Muscle layer of duodenum (tissue), 2 donors: Measurements from ENCODE around the gene EFHD2.

ENCODE experiments used
- H3K27ac ChIP-seq: one replicate; pipeline ENCODE4 v1.7.0; 2013; ENCODE audit warnings: mild to moderate bottlenecking, low read length
- H3K27me3 ChIP-seq: one replicate; pipeline ENCODE4 v1.7.0; 2013; ENCODE audit warnings: low read depth, mild to moderate bottlenecking, control low read depth, low read length
- H3K36me3 ChIP-seq, 2 donors: one replicate each; pipeline ENCODE4 v1.7.0; 2013; ENCODE audit warnings: low read length in 2 of 2, control low read depth in 1 of 2, mild to moderate bottlenecking in 1 of 2; ENCODE audit not compliant: insufficient read depth in 2 of 2, control insufficient read depth in 1 of 2
- H3K4me1 ChIP-seq, 2 donors: one replicate each; pipeline ENCODE4 v1.7.0; 2013; ENCODE audit warnings: low read length in 2 of 2, mild to moderate bottlenecking in 2 of 2, control low read depth in 1 of 2, moderate library complexity in 1 of 2; ENCODE audit not compliant: insufficient read depth in 2 of 2, control insufficient read depth in 1 of 2
- H3K4me3 ChIP-seq, 2 donors: one replicate each; pipeline ENCODE4 v1.7.0; 2013; ENCODE audit warnings: low read length in 2 of 2, low read depth in 1 of 2, mild to moderate bottlenecking in 1 of 2
- H3K9me3 ChIP-seq, 2 donors: one replicate each; pipeline ENCODE4 v1.7.0; 2013; ENCODE audit warnings: low read length in 2 of 2, control low read depth in 1 of 2, mild to moderate bottlenecking in 1 of 2; ENCODE audit not compliant: control insufficient read depth in 1 of 2
- donor health status: healthy.

EFHD2 gene

GRCh38 chr1:15414445-15414983, 4.8 kb downstream of the EFHD2 start:
- Histone ChIP-seq H3K4me1 (peaks cover 18 to 41% of the 10 kb centered on the region in 2 donors), H3K4me3 (no peak overlapping the region), H3K36me3 (no peaks in the 10 kb centered on the region), H3K9me3 (no peaks in the 10 kb centered on the region), H3K27me3 (no peaks in the 10 kb centered on the region), H3K27ac (peak overlapping the region; percentile 36)

DNA sequence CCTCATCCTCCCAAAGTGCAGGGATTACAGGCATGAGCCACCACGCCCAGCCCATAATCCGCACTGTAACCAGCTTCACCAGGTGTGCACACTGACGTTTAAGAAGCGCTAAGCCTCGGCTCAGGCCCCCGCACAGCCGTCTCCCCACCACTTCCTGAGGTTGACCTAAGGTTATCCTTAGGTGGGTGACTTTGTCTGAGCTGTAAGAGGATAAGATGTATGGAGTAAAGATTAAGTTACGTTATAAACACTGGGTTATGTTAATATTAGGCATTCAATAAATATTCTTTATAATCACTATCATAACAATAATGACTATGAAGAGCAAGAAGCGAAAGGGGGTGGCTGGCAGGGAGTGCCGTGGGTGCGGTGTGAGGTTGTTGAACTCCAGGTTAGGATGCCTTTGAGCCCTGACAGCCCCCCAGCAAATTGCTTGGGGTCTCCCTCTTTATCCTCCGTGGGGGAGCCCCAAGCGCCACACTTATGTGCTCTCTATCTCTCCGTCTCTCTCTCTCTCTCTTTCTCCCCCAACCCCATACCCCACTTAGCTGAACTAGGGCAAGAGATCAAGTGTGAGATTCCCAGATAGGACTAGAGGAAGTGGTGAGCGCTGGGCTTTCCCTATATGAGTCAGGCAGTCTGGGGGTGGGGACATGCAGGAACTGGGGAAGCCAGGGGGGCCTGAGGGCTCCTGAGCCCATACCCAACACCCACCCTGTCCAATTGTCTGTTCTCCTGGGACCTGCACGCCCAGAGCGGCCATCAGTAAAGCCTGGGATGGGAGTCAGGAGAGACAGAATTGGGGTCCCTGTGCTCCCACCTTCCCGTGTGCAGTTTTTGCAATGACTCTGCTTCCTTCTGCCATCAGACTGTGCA, 7.6 kb downstream of the EFHD2 start:
- Histone ChIP-seq H3K9me3 (no peaks in the 10 kb centered on the region), H3K36me3 (no peaks in the 10 kb centered on the region), H3K27ac (peak overlapping the region; percentile 85), H3K4me3 (peak overlapping the region in 1 of 2 donors; percentile 40), H3K4me1 (peaks cover 18 to 30% of the 10 kb centered on the region in 2 donors), H3K27me3 (no peaks in the 10 kb centered on the region)

- peaks cover 18 to 26% of the 10 kb centered on the region in 2 donors for H3K4me1 ChIP-seq
- peak overlapping the region; percentile 67 for H3K27ac ChIP-seq
These were observed 9.3 kb downstream of the EFHD2 start for GRCh38 chr1:15418806-15419515.

GRCh38 chr1:15420853-15421465, 11.3 kb downstream of the EFHD2 start:
- H3K4me1 ChIP-seq = peaks cover 12 to 26% of the 10 kb centered on the region in 2 donors
- no peaks in the 10 kb centered on the region for H3K27me3 ChIP-seq
- peaks cover 0 to 5% of the 10 kb centered on the region in 2 donors for H3K36me3 ChIP-seq
- H3K4me3 ChIP-seq = no peak overlapping the region
- no peak overlapping the region for H3K27ac ChIP-seq
- no peaks in the 10 kb centered on the region for H3K9me3 ChIP-seq

More at GRCh38 chr1:15418806-15419515, 9.3 kb downstream of the EFHD2 start:
- Histone ChIP-seq H3K27me3 (no peaks in the 10 kb centered on the region), H3K36me3 (no peaks in the 10 kb centered on the region), H3K9me3 (no peaks in the 10 kb centered on the region), H3K4me3 (no peak overlapping the region)

DNA sequence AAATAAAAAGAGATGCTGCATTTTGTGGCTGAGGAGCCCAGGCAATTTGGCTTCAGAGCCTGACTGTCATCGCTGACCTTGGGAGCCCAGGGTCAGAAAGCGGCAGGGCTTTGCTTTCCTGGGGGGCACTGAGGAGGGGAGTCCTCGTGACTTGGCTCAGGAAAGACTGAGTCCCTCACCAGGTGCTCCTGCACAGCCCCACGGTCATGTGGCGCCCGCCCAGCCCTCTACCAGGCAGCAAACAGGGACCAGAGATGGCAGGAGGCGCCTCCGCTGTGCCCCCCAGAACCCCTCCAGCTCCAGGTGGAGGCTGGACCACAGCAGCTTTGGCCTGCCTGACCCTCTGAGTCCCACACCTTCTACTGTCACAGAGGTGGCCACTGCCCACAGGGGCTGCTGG, 13.2 kb downstream of the EFHD2 start:
- peaks cover 11 to 20% of the 10 kb centered on the region in 2 donors for H3K36me3 ChIP-seq
- H3K27me3 ChIP-seq = no peaks in the 10 kb centered on the region
- H3K9me3 ChIP-seq = no peaks in the 10 kb centered on the region
- H3K27ac ChIP-seq = peak overlapping the region; percentile 91
- H3K4me3 ChIP-seq = no peak overlapping the region
- H3K4me1 ChIP-seq = peaks cover 13 to 25% of the 10 kb centered on the region in 2 donors

GRCh38 chr1:15423355-15424077, 13.8 kb downstream of the EFHD2 start:
- Histone ChIP-seq H3K9me3 (no peaks in the 10 kb centered on the region), H3K27me3 (no peaks in the 10 kb centered on the region), H3K4me1 (peaks cover 13 to 24% of the 10 kb centered on the region in 2 donors), H3K36me3 (peaks cover 14 to 21% of the 10 kb centered on the region in 2 donors), H3K27ac (peak overlapping the region; percentile 91), H3K4me3 (no peak overlapping the region)

DNA sequence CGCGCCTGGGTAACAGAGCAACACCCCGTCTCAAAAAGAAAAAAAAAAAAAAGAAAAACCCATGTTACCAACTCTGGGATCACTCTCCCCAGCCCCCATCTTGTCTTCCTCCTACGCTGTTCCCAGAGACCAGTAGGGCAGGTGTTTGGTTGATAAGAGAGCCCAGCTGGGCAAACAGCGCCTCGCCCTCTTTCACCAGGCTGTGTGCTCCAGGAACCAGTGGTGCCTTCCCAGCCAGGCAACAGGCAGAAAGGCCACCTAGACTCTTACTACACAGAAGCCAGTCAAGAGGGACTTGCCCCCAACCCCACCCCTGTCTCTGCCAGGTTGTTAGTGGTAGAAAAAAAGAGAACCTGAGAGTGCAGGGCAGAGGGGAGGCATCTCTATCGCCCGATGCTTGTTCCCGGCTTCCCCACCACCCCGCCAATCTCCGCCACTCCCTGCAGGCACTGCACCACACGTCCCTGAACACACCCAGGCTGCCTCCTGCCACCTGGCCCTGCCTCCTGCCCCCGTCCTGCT, 14.5 kb downstream of the EFHD2 start:
- peaks cover 6 to 17% of the 10 kb centered on the region in 2 donors for H3K4me1 ChIP-seq
- H3K9me3 ChIP-seq = no peaks in the 10 kb centered on the region
- H3K4me3 ChIP-seq = no peak overlapping the region
- peak overlapping the region; percentile 91 for H3K27ac ChIP-seq
- H3K36me3 ChIP-seq = peaks cover 21% of the 10 kb centered on the region in 2 donors
- no peaks in the 10 kb centered on the region for H3K27me3 ChIP-seq

DNA sequence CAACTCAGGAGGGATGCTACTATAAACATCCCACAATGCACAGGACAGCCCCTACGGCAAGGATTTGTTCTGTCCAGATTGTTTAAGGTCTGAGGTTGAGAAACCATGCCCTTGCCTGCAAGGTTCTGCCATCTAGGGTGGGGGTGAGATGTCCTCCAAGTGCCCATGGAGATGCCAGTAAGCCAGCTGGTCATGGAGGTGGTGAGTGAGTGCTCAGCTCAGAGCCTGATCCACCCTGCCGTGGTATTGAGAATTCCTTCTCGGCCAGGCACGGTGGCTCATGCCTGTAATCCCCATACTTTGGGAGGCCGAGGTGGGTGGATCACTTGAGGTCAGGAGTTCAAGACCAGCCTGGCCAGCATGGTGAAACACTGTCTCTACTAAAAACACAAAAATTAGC, 15.3 kb downstream of the EFHD2 start:
- Histone ChIP-seq H3K36me3 (peaks cover 21 to 27% of the 10 kb centered on the region in 2 donors), H3K27me3 (no peaks in the 10 kb centered on the region), H3K4me3 (no peak overlapping the region), H3K4me1 (peaks cover 6 to 15% of the 10 kb centered on the region in 2 donors), H3K27ac (peak overlapping the region; percentile 91), H3K9me3 (no peaks in the 10 kb centered on the region)

DNA sequence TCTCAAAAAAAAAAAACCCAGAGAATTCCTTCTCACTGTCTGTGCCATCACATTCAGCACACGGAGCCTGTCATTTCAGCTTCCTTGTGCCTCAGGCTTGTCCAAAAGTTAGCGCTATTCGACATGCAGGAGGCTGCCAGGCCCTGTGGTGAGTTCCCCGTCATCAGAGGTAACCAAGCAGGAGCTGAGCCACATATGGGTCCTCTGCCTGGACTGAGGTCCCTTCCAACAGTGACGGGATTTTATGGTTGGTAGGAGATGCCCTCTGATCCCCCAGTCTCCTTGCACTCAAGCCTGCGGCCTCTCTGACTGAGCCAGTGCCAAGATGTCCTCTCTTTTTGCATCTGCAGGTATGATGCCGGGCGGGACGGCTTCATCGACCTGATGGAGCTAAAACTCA, 15.8 kb downstream of the EFHD2 start:
- Histone ChIP-seq H3K4me3 (no peak overlapping the region), H3K36me3 (peaks cover 21 to 30% of the 10 kb centered on the region in 2 donors), H3K9me3 (no peaks in the 10 kb centered on the region), H3K27ac (peak overlapping the region; percentile 39), H3K27me3 (no peaks in the 10 kb centered on the region), H3K4me1 (peaks cover 6 to 15% of the 10 kb centered on the region in 2 donors)

GRCh38 chr1:15425958-15426357, 16.3 kb downstream of the EFHD2 start:
- Histone ChIP-seq H3K27ac (peak overlapping the region; percentile 39), H3K27me3 (no peaks in the 10 kb centered on the region), H3K9me3 (no peaks in the 10 kb centered on the region), H3K4me1 (peaks cover 6 to 13% of the 10 kb centered on the region in 2 donors), H3K4me3 (no peak overlapping the region), H3K36me3 (peaks cover 21 to 30% of the 10 kb centered on the region in 2 donors)
